Kidney capillary endothelial cell (primary cell): ENCODE measurements around the gene LMX1B.
"Not testable (repeated sequence)": the region's sequence is repeated elsewhere in the genome, so short reads cannot be mapped to it uniquely, and the experiment has no call there.

Experiments
- DNase-seq: peaks from one replicate; pipeline ENCODE4 v3.0.0-alpha.2; 2018; ENCODE audit warnings: low spot score

Gene LMX1B

GRCh38 chr9:126695701-126696400 is 82.1 kb downstream of the LMX1B start:
- DNase-seq, result no peak

GRCh38 chr9:126696401-126697145 is 82.8 kb downstream of the LMX1B start:
- DNase-seq, result no peak

GRCh38 chr9:126697330-126697729 is 83.6 kb downstream of the LMX1B start:
- DNase-seq, result no peak

GRCh38 chr9:126698251-126698650 is 84.5 kb downstream of the LMX1B start:
- DNase-seq, result no peak

- no peak for DNase-seq
Measured at GRCh38 chr9:126698756-126699155, 85.0 kb downstream of the LMX1B start.

- DNase-seq, result no peak
Measured at GRCh38 chr9:126699401-126699881, 85.7 kb downstream of the LMX1B start.

GRCh38 chr9:126700296-126700695 is 86.6 kb downstream of the LMX1B start:
- no peak for DNase-seq

- DNase-seq, result no peak
Measured at GRCh38 chr9:126700903-126701812, 87.4 kb downstream of the LMX1B start.

GRCh38 chr9:126701813-126702140 is 88.0 kb downstream of the LMX1B start:
- DNase-seq, result no peak

- DNase-seq, result no peak
Measured at GRCh38 chr9:126702151-126703001, 88.6 kb downstream of the LMX1B start.

GRCh38 chr9:126703002-126703865 is 89.5 kb downstream of the LMX1B start:
- DNase-seq, result no peak

- DNase-seq, result no peak
Measured at GRCh38 chr9:126703866-126704156, 90.1 kb downstream of the LMX1B start.

- no peak for DNase-seq
Measured at GRCh38 chr9:126704157-126704891, 90.6 kb downstream of the LMX1B start.

GRCh38 chr9:126704892-126705766 is 91.4 kb downstream of the LMX1B start:
- DNase-seq, result no peak

- no peak for DNase-seq
Measured at GRCh38 chr9:126705767-126706697, 92.3 kb downstream of the LMX1B start.

- DNase-seq, result no peak
Measured at GRCh38 chr9:126706698-126707053, 92.9 kb downstream of the LMX1B start.

- no peak for DNase-seq
Measured at GRCh38 chr9:126707083-126707482, 93.4 kb downstream of the LMX1B start.

- not testable (repeated sequence) for DNase-seq
Measured at GRCh38 chr9:126707712-126708111, 94.0 kb downstream of the LMX1B start.
